ENCODE results near the gene MAT1A.

The MAT1A gene

GRCh38 chr10:80281784-80282765 is 7.4 kb downstream of the MAT1A start:
- DNase-seq (ENCODE audit: low spot score): no peak

DNA sequence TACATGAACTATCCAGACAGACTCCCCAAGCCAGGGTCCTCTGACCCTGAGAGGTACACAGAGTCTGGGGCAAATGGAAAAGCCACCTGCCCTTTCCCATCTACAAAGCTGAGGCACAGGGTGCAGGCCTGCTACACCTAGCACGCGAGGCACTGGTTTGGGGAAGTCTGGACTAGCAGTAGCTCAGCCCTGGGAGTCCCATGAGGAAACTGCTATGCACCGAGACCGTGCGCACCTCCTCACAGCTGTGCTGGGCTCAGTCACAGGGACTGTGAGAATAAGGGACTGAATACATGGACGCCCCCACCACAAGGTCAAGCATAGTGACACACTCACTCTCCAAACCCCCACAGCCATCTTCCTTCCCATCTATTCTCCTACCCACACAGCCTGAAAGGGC is 8.2 kb downstream of the MAT1A start:
- no peak for DNase-seq (ENCODE audit: low spot score)

- DNase-seq (ENCODE audit: low spot score): no peak
Observed at GRCh38 chr10:80280071-80280800, 9.2 kb downstream of the MAT1A start.

GRCh38 chr10:80279146-80279545 is 10.3 kb downstream of the MAT1A start:
- DNase-seq (ENCODE audit: low spot score): no peak

- DNase-seq (ENCODE audit: low spot score): no peak
Observed at GRCh38 chr10:80278480-80278879, 11.0 kb downstream of the MAT1A start.

DNA sequence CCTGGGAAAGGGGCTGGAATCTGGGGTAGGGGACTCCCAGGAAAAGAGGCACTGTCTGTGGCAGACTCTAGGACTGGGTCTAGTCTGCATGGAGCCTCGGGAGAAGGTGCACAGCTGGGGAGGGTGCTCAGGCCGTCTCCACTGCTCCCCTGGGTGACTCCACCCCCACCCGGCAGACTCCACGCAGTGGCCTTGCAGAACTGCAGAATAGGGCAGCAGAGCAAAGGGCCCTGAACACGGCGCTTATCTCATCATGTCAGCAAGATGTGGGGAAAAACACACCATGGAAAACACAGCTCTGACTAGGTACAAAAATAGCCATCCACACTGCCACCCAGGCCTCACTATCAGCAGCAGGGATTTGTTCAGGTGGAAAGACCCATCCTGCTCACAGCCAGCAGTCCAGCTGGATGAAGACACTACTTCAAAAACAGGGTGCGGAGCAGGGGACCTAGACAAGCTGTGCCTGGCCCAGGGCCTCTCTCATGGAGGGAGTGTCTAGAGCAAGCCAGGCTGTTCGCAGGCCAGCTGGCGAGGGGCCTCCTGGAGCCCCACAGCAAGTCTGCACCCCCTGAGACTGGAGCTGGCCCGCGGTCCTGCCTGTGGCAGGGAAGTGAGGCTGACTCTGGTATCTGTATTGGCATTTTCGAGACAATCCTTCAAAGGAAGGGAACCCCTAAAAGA is 11.7 kb downstream of the MAT1A start:
- DNase-seq (ENCODE audit: low spot score): no peak

DNA sequence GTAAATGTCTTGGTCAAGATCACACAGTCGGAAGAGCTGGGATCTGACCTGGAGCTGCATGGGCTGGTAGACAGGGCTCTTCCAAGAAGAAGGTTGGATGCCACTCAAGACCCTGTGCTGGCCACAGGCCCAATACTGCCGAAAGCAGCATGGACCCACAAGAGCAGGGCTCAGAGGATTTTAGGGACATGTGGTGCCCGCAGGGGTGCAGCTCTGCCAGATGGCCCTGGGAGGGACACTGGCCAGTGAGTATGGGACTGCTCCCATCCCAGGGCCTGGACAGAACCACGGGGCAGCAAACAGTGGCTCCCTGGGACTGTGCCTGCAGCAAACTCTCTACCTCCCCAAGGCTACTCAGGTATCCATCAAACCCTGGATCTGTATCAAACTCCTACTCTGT is 12.4 kb downstream of the MAT1A start:
- no peak for DNase-seq (ENCODE audit: low spot score)

DNA sequence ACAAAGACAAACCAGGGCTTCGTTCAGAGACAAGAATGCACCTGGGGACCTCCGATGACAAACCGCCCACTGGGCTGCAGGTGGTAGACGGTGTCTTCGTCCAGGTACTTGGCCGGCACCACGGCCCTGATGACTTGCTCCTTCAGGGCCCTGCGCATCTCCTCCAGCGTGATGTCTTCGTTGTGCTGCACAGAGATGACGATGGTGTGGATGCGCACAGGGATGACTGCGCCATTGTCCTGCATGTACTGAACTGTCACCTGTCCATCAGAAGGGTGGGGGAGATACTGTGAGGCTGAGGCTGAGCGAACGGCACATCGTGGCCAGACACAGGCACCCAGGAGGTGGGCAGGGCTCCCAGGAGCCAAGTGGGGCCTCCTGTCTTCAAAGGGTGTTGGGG is 13.1 kb downstream of the MAT1A start:
- no peak for DNase-seq (ENCODE audit: low spot score)

- DNase-seq (ENCODE audit: low spot score): no peak
Observed at GRCh38 chr10:80275756-80276155, 13.7 kb downstream of the MAT1A start.

GRCh38 chr10:80275135-80275498 is 14.3 kb downstream of the MAT1A start:
- no peak for DNase-seq (ENCODE audit: low spot score)

DNA sequence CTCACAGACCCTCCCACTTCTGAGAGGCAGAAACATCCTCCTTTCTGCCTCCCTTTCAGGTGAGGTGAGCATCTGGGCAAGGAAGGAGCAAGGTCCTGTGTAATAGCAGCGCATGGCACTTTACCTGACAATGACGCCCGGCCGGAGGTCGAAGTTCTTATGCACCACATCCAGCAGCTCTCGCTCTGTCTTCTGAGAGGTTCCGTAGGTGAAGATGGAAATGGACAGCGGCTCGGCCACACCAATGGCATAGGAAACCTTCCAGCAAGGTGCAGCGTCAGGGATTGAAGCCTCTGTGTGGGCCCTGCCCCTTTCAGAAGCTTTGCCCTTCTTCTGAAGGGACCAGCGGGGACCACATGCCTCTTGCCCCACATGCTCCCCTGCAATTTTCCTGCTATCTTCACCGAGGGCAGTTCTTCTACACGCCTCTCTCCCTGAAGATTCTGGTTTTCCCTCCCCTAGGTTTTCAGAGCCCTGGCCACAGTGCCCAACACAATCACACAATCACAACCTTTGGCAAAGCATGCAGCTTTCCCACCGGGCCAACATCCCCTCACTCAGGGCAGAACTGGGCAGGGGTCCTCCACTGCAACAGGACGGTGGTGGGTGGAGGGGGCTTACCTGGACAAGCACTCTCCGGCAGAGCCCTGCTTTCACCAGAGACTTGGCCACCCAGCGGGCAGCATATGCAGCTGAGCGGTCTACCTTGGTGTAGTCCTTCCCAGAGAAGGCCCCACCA is 14.9 kb downstream of the MAT1A start:
- DNase-seq (ENCODE audit: low spot score): no peak

DNA sequence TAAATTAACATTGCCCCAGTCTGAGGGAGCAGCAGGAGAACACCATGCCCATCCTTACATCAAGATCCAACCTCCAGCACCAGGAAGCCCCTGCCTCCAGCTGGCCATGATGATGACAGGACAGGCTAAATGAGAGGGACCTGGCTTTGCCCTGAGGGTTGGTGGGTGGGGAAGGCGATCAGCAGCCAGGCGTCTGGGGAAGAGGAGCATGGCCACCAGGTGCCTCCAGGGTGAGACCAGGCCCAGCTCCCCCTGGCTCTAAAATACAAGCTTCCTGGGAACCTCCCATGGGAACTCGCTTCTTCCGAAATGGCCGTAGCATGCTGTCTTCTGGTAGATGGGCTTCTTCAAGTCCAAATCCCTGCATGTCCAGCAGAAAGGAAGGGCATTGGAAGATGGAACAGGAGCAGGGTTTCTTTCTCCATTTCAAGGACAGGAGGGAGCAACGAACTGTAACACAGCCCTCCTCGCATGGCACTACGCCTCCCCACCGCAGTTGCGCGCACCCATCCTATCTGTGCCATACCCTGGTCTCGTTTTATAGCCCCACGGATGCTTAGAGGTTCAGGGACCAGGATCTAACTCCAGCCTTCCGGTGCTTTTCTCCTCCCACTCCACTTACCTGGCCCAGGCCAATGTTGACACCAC is 15.8 kb downstream of the MAT1A start:
- no peak for DNase-seq (ENCODE audit: low spot score)

- DNase-seq (ENCODE audit: low spot score): no peak
Observed at GRCh38 chr10:80272793-80273522, 16.5 kb downstream of the MAT1A start.

GRCh38 chr10:80271416-80271815 is 18.0 kb downstream of the MAT1A start:
- no peak for DNase-seq (ENCODE audit: low spot score)

DNA sequence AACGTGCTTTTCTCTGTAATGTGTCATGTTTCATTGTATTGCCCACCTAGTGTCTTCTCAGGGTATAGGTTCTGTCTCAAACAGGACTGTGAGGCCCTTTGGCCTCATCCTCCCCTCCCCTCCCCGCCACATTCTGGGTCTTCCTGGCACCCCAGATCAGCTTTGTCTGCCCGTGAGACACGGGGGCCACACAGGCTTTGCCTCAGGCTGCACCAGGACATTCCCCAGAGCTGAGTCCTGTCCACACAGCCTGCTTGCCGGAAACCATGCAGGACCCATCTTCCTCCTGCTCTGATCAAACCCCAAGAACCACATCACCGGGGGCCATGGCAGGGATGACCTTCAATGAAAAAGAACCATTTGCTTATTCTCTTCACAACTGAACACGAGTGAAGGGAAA is 18.6 kb downstream of the MAT1A start:
- DNase-seq (ENCODE audit: low spot score): no peak

GRCh38 chr10:80268938-80269588 is 20.4 kb downstream of the MAT1A start:
- DNase-seq (ENCODE audit: low spot score): no peak

GRCh38 chr10:80268266-80268665 is 21.2 kb downstream of the MAT1A start:
- DNase-seq (ENCODE audit: low spot score): no peak

GRCh38 chr10:80266513-80266863 is 23.0 kb downstream of the MAT1A start:
- DNase-seq (ENCODE audit: low spot score): no peak

DNA sequence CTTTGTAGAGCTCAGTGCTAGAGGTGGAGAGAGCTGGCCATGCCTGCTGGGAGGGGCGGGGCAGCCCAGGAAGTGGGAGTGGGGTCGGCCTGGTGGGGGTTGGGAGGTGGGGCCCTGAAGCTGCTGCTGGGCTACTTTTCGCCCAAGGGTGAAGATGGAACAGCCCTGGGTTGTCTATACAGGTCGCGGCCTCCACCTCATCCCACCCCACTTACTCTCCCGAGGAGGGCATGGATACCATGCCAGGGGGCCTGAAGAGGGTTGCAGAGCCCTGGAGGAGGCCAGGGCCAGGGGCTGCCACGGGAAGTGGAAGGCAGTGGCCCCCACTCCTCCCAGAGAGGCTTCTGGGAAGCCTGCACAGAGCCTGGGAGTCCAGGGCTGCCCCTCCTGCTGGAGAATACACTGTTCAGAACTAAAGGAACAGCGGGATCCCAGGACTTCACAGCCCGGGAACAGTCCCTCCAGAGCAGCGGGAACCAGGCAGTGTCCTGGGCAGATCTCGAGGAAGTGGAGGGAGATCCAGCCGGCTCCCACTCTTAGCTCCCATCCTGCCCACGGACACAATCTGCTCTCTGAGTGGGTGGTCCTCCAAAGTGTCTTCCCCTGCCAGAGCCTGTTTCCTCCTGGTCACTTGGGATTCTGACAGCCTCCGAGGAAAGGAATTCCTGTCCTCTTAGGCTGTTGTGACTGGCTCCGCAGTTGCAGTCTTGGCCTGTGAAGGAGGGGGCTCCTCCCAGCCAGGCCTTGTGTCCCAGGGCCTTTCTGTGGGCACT is 23.5 kb downstream of the MAT1A start:
- DNase-seq (ENCODE audit: low spot score): no peak

All from CD4-positive, alpha-beta T cell treated with Interleukin-15 for 4 hours (primary cell).